Measurements from ENCODE around the gene GATA3. TPM values are rescaled to one million over a fixed set of nuclear protein-coding genes. Genes with fewer than 3 reads are reported as not detected.

The GATA3 gene
- total RNA-seq, 1 donor from 2014 or later: not detected

GRCh38 chr10:8040651-8041050, 13.8 kb upstream of the GATA3 start:
- TF ChIP-seq EZH2phosphoT487 (IDR thresholded peaks at IDR 0.05): peak; percentile 26
- no peak for TF ChIP-seq CTCF (IDR thresholded peaks at IDR 0.05)
- TF ChIP-seq EZH2 (IDR thresholded peaks at IDR 0.05): no peak
- Mint-ChIP-seq H3K4me3 (no peak overlapping the region), H3K36me3 (no peaks in the 10 kb centered on the region), H3K9me3 (no peaks in the 10 kb centered on the region), H3K4me1 (peaks cover 30% of the 10 kb centered on the region), H3K27ac (no peak overlapping the region), H3K27me3 (ENCODE audit: insufficient read depth, low read depth) (peaks cover 92% of the 10 kb centered on the region)
- Histone ChIP-seq H3F3A (ENCODE audit: low read depth) (peaks cover 25% of the 10 kb centered on the region), H3K4me3 (no peak overlapping the region), H3K4me1 (peaks cover 26% of the 10 kb centered on the region), H3K79me2 (ENCODE audit: low read depth) (no peaks in the 10 kb centered on the region), H3K9ac (no peak overlapping the region), H3K36me3 (no peaks in the 10 kb centered on the region), H4K20me1 (ENCODE audit: low read depth) (peaks cover 98% of the 10 kb centered on the region), H3K27ac (no peak overlapping the region), H3K4me2 (no peak overlapping the region), H2AFZ (replicated peaks) (no peak overlapping the region), H3K27me3 (peaks cover 100% of the 10 kb centered on the region), H3K9me3 (ENCODE audit: low read depth) (no peaks in the 10 kb centered on the region)
- DNase-seq (ENCODE audit: low spot score): no peak

- Mint-ChIP-seq H3K4me1 (peaks cover 38% of the 10 kb centered on the region), H3K27ac (no peak overlapping the region), H3K27me3 (ENCODE audit: insufficient read depth, low read depth) (peaks cover 97% of the 10 kb centered on the region), H3K9me3 (no peaks in the 10 kb centered on the region), H3K36me3 (no peaks in the 10 kb centered on the region), H3K4me3 (no peak overlapping the region)
- Histone ChIP-seq H3K27ac (no peak overlapping the region), H3K79me2 (ENCODE audit: low read depth) (no peaks in the 10 kb centered on the region), H3F3A (ENCODE audit: low read depth) (peaks cover 32% of the 10 kb centered on the region), H4K20me1 (ENCODE audit: low read depth) (peaks cover 98% of the 10 kb centered on the region), H3K9me3 (ENCODE audit: low read depth) (no peaks in the 10 kb centered on the region), H3K4me1 (peaks cover 21% of the 10 kb centered on the region), H3K9ac (no peak overlapping the region), H2AFZ (replicated peaks) (no peak overlapping the region), H3K4me2 (no peak overlapping the region), H3K4me3 (no peak overlapping the region), H3K36me3 (no peaks in the 10 kb centered on the region), H3K27me3 (peaks cover 100% of the 10 kb centered on the region)
- no peak for DNase-seq (ENCODE audit: low spot score)
- TF ChIP-seq EZH2phosphoT487 (IDR thresholded peaks at IDR 0.05) (peak; percentile 18), EZH2 (IDR thresholded peaks at IDR 0.05) (peak; percentile 54), CTCF (IDR thresholded peaks at IDR 0.05) (no peak)
These were observed 13.1 kb upstream of the GATA3 start for GRCh38 chr10:8041284-8041991.

- peaks cover 99% of the 10 kb centered on the region for H3K27me3 Mint-ChIP-seq (ENCODE audit: insufficient read depth, low read depth)
- Histone ChIP-seq H4K20me1 (ENCODE audit: low read depth) (peaks cover 98% of the 10 kb centered on the region), H3K27ac (no peak overlapping the region), H3K9me3 (ENCODE audit: low read depth) (no peaks in the 10 kb centered on the region), H3K9ac (no peak overlapping the region), H3K27me3 (peaks cover 100% of the 10 kb centered on the region), H2AFZ (replicated peaks) (no peak overlapping the region), H3K36me3 (no peaks in the 10 kb centered on the region), H3K4me2 (no peak overlapping the region), H3K4me1 (peaks cover 21% of the 10 kb centered on the region), H3K79me2 (ENCODE audit: low read depth) (no peaks in the 10 kb centered on the region), H3F3A (ENCODE audit: low read depth) (peaks cover 37% of the 10 kb centered on the region), H3K4me3 (no peak overlapping the region)
- TF ChIP-seq EZH2phosphoT487 (IDR thresholded peaks at IDR 0.05) (peak; percentile 21), EZH2 (IDR thresholded peaks at IDR 0.05) (peak; percentile 57), CTCF (IDR thresholded peaks at IDR 0.05) (no peak)
- no peak overlapping the region for H3K27ac Mint-ChIP-seq
- H3K4me3 Mint-ChIP-seq: no peak overlapping the region
- DNase-seq (ENCODE audit: low spot score): peak; percentile 27
- H3K36me3 Mint-ChIP-seq: no peaks in the 10 kb centered on the region
- no peaks in the 10 kb centered on the region for H3K9me3 Mint-ChIP-seq
- peaks cover 38% of the 10 kb centered on the region for H3K4me1 Mint-ChIP-seq
These were observed 12.3 kb upstream of the GATA3 start for GRCh38 chr10:8041992-8042720.

Data from neural progenitor cell (in vitro differentiated cells).